GM12892 (cell line): ENCODE data around the gene ADAMTS4.

Source experiments
- POLR2A ChIP-seq: IDR thresholded peaks from 2 replicates; pipeline ENCODE4 v1.6.1; 2011; ENCODE audit warnings: low read depth, low read length, control low read depth
- POLR2AphosphoS5 ChIP-seq: IDR thresholded peaks from 2 replicates; pipeline ENCODE4 v1.6.1; 2011; ENCODE audit warnings: low read depth, low read length, control low read depth

GRCh38 chr1:161222175-161223019 lies 23.5 kb upstream of the ADAMTS4 start:
- TF ChIP-seq POLR2AphosphoS5 (no peak), POLR2A (no peak)
